Mesodermal cell (in vitro differentiated cells): ENCODE data around the gene HIPK2.

ENCODE experiments used
- H3K27ac ChIP-seq: 2 replicates; pipeline ENCODE4 v1.7.0; 2013; ENCODE audit warnings: mild to moderate bottlenecking, low read depth, low read length, moderate library complexity; ENCODE audit not compliant: severe bottlenecking
- H3K36me3 ChIP-seq: 2 replicates; pipeline ENCODE4 v1.7.1; 2013; ENCODE audit warnings: mild to moderate bottlenecking, low read length, moderate library complexity; ENCODE audit not compliant: control insufficient read depth, insufficient read depth
- H3K4me1 ChIP-seq: one replicate; pipeline ENCODE4 v1.7.1; 2013; ENCODE audit warnings: mild to moderate bottlenecking, low read length; ENCODE audit not compliant: insufficient read depth, control insufficient read depth, poor library complexity, severe bottlenecking
- H3K4me3 ChIP-seq: 2 replicates; pipeline ENCODE4 v1.7.0; 2013; ENCODE audit warnings: low read length, control low read depth, mild to moderate bottlenecking; ENCODE audit not compliant: insufficient read depth, poor library complexity, severe bottlenecking; ENCODE audit errors: extremely low read depth
- H3K9me3 ChIP-seq: 2 replicates; pipeline ENCODE4 v1.7.1; 2013; ENCODE audit warnings: mild to moderate bottlenecking, low read length, moderate library complexity; ENCODE audit not compliant: control insufficient read depth
- WGBS, 2 experiments: methylation state at CpG; one replicate each; pipeline ENCODE4 v1.1.5; 2013; ENCODE audit warnings: missing lambda C conversion rate in 2 of 2; ENCODE audit not compliant: insufficient coverage in 2 of 2; 5-methylcytosine and 5-hydroxymethylcytosine counted together

The HIPK2 gene

GRCh38 chr7:139635526-139636302 is 142.1 kb downstream of the HIPK2 start:
- Histone ChIP-seq H3K4me3 (no peak overlapping the region), H3K36me3 (peaks cover 18% of the 10 kb centered on the region), H3K27ac (no peak overlapping the region), H3K4me1 (no peaks in the 10 kb centered on the region), H3K9me3 (peaks cover 3% of the 10 kb centered on the region)
- 93 to 96% methylated on average over 26 to 27 of the region's 27 CpGs for WGBS, 2 experiments

- Histone ChIP-seq H3K27ac (no peak overlapping the region), H3K4me3 (no peak overlapping the region), H3K9me3 (peaks cover 3% of the 10 kb centered on the region), H3K4me1 (no peaks in the 10 kb centered on the region), H3K36me3 (peaks cover 29% of the 10 kb centered on the region)
- 92 to 95% methylated on average over 7 of the region's 7 CpGs for WGBS, 2 experiments
These were observed 143.7 kb downstream of the HIPK2 start for GRCh38 chr7:139634087-139634486.

DNA sequence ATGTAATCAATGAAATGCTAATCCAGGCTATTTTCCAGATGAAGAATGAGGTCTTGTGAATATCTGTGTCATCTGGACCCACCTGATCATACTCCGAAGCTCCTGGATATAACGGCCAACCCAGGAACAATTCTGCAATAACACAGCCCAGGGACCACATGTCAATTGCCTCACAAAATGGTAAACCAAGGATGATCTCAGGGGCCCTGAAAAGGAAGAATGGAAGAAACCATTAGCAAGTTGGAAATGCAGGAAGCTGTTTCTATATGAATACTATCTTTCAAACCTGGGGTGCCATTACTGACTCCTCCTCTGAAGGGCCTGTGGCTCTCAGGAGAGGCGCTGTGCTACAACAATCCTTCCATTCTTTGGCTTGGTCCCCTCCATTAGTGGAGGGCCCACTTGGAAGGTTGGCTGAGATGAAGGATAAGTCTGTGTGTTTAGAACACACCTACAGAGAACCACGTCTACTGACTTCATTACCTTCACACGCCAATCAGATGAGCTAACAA is 146.2 kb downstream of the HIPK2 start:
- no peak overlapping the region for H3K27ac ChIP-seq
- H3K4me3 ChIP-seq = no peak overlapping the region
- H3K9me3 ChIP-seq = no peaks in the 10 kb centered on the region
- WGBS, 2 experiments = 86% methylated on average over 2 of the region's 5 CpGs; no CpG with 5 or more reads in 1 of the 2 experiments
- H3K4me1 ChIP-seq = peaks cover 3% of the 10 kb centered on the region
- peaks cover 39% of the 10 kb centered on the region for H3K36me3 ChIP-seq

GRCh38 chr7:139630643-139631519 is 146.9 kb downstream of the HIPK2 start:
- H3K36me3 ChIP-seq = peaks cover 41% of the 10 kb centered on the region
- no peak overlapping the region for H3K27ac ChIP-seq

DNA sequence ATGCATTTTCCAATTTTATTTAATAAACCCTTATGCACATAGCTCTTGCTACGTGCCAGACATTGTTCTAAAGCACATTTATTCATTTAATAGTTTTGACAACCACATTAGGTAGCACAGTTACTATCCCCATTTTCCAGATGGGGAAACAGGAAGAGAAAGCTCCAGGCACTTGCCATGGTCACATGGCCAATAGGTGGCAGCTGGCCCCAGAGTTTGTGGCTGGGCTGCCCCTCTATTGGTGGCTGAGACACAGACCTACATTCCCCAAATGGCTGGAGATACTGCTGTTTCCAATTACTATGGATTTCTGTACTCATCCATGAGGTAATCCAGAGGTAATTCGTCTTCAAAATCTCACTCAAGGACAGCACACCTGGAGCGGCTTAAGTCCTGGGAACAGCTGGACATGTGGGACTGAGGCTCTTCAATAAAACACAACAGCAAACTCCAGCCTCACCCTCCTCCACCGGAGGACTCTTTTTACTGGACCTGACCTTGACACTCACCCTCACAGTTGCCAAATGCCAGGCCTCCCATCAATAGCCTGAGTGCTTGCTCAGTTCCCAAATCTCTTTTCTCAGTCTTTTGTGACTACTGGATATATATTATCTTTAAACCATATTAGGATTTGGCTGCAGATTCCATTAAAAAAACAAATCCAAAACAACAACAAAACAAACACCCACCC is 148.3 kb downstream of the HIPK2 start:
- 89 to 100% methylated on average over 1 to 4 of the region's 4 CpGs for WGBS, 2 experiments

More at GRCh38 chr7:139630643-139631519, 146.9 kb downstream of the HIPK2 start:
- Histone ChIP-seq H3K9me3 (no peaks in the 10 kb centered on the region), H3K4me1 (peaks cover 3% of the 10 kb centered on the region), H3K4me3 (no peak overlapping the region)
- 93 to 96% methylated on average over 13 to 16 of the region's 19 CpGs for WGBS, 2 experiments

DNA sequence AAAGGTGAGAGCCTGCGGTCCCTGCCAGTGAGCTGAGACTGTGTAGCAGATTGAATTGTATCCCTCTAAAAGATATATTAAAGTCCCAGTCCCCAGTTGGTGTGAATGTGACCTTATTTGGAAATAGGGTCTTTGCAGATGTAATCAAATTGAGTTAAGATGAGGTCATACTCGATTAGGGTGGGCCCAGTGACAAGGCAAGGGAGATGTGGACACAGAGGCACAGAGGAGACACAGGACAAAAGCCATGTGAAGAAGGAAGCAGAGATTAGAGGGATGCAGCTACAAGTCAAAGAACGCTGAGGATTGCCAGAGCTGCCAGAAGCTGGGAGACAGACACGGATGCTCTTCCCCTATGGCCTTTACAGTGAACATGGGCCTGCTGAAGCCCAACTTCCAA is 150.0 kb downstream of the HIPK2 start:
- H3K4me3 ChIP-seq = no peak overlapping the region
- H3K9me3 ChIP-seq = no peaks in the 10 kb centered on the region
- H3K4me1 ChIP-seq = peaks cover 3% of the 10 kb centered on the region
- H3K27ac ChIP-seq = no peak overlapping the region
- 90 to 91% methylated on average over 3 to 4 of the region's 4 CpGs for WGBS, 2 experiments
- peaks cover 58% of the 10 kb centered on the region for H3K36me3 ChIP-seq

More for the DNA sequence above, 148.3 kb downstream of the HIPK2 start:
- Histone ChIP-seq H3K4me1 (peaks cover 3% of the 10 kb centered on the region), H3K36me3 (peaks cover 53% of the 10 kb centered on the region), H3K9me3 (no peaks in the 10 kb centered on the region), H3K27ac (no peak overlapping the region), H3K4me3 (no peak overlapping the region)

DNA sequence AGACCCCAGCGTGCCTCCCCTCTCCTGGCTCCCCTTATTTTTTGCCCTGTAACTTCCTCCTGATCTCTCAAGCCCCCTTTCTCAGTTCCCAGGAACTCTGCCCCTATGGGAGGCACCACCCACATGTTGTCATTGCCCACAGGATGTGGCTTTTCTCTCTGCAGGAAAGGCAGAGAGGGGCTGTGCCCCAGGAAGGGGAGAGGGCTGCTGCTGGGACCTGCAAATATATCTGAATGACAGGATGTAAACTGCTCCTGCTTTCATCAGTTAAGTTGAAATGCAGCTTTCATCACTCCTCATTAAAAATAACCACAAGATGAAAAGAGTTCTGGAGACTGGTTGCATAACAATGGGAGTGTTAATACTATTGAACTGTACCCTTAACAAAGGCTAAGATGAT is 151.0 kb downstream of the HIPK2 start:
- Histone ChIP-seq H3K4me1 (peaks cover 3% of the 10 kb centered on the region), H3K9me3 (no peaks in the 10 kb centered on the region), H3K4me3 (no peak overlapping the region), H3K27ac (peak overlapping the region; percentile 16), H3K36me3 (peaks cover 58% of the 10 kb centered on the region)
- 83 to 100% methylated on average over 1 of the region's 1 CpG for WGBS, 2 experiments

- 93 to 100% methylated on average over 1 to 3 of the region's 4 CpGs for WGBS, 2 experiments
- Histone ChIP-seq H3K4me1 (peaks cover 3% of the 10 kb centered on the region), H3K9me3 (no peaks in the 10 kb centered on the region), H3K36me3 (peaks cover 41% of the 10 kb centered on the region), H3K4me3 (no peak overlapping the region), H3K27ac (no peak overlapping the region)
These were observed 154.3 kb downstream of the HIPK2 start for GRCh38 chr7:139623518-139623917.

GRCh38 chr7:139620676-139621344 is 157.0 kb downstream of the HIPK2 start:
- Histone ChIP-seq H3K4me3 (no peak overlapping the region), H3K27ac (no peak overlapping the region), H3K4me1 (no peaks in the 10 kb centered on the region), H3K9me3 (no peaks in the 10 kb centered on the region), H3K36me3 (peaks cover 49% of the 10 kb centered on the region)
- WGBS, 2 experiments = 83 to 90% methylated on average over 2 of the region's 10 CpGs

- Histone ChIP-seq H3K9me3 (no peaks in the 10 kb centered on the region), H3K36me3 (peaks cover 35% of the 10 kb centered on the region), H3K4me1 (no peaks in the 10 kb centered on the region), H3K4me3 (no peak overlapping the region), H3K27ac (no peak overlapping the region)
- 100% methylated on average over 1 of the region's 1 CpG; no CpG with 5 or more reads in 1 of the 2 experiments for WGBS, 2 experiments
These were observed 158.5 kb downstream of the HIPK2 start for GRCh38 chr7:139619367-139619657.
